Keratinocyte (primary cell): ENCODE measurements around the gene CCDC7.

Experiments used
- CTCF ChIP-seq, 3 experiments: IDR thresholded peaks in 1 of 3; conservative IDR thresholded peaks in 1 of 3; optimal IDR thresholded peaks in 1 of 3; 2 replicates in 2 of 3; 3 replicates in 1 of 3; pipeline versions ENCODE3 to v1.5.1; 2011; ENCODE audit warnings: low read length in 3 of 3, mild to moderate bottlenecking in 3 of 3, moderate library complexity in 2 of 3, control low read depth in 1 of 3, inconsistent platforms in 1 of 3; ENCODE audit not compliant: insufficient read depth in 2 of 3; ENCODE audit errors: extremely low read depth in 1 of 3
- EZH2 ChIP-seq: IDR thresholded peaks from one replicate; pipeline ENCODE4 v1.6.1; 2012; ENCODE audit warnings: inconsistent platforms, mild to moderate bottlenecking, low read length, moderate library complexity

- TF ChIP-seq CTCF (optimal IDR thresholded peaks at IDR 0.05 in 1 of 3, IDR thresholded peaks at IDR 0.05 in 1 of 3, conservative IDR thresholded peaks at IDR 0.05 in 1 of 3; ENCODE audit: extremely low read depth in 1 of 3, insufficient read depth in 2 of 3, low read length in 3 of 3) (no peak), EZH2 (no peak)
Measured at GRCh38 chr10:32788359-32788758, 342.4 kb downstream of the CCDC7 start.
